PC-3 (cell line): Measurements from ENCODE around the gene RASA4B. TPM values are rescaled to one million over a fixed set of nuclear protein-coding genes. Genes with fewer than 3 reads are reported as not detected.

Source experiments
- ATAC-seq: fragments of 200-7000 bp; cut with Tn5 transposase; 2 replicates; pipeline ENCODE4 v1.9.1; 2020; ENCODE audit warnings: mild to moderate bottlenecking, moderate library complexity
- BruUV-seq: library from RNA; stranded (reverse); fragments of 400-500 nt; replicated peaks from 2 replicates; lab custom pipeline; 2021; lab: Mats Ljungman, UMichigan
- CTCF ChIA-PET: fragments of 300-600 bp; sonication (Branson Sonifier 250); formaldehyde crosslinking; loops from one replicate; lab custom pipeline; 2022; ENCODE audit warnings: antibody characterized with exemption; lab: Charles Lee
- POLR2A ChIA-PET: fragments of 300-600 bp; sonication (Branson Sonifier 250); formaldehyde crosslinking; loops from one replicate; lab custom pipeline; 2022; ENCODE audit warnings: antibody characterized with exemption; ENCODE audit not compliant: unreplicated experiment; lab: Charles Lee
- DNase-seq: peaks from one replicate; pipeline ENCODE4 v3.0.0-alpha.2; 2015
- H2AFZ ChIP-seq: fragments of 300-600 bp; sonication (generic); 2 replicates; pipeline ENCODE4 v1.6.0; 2016; ENCODE audit warnings: antibody characterized with exemption, low read length
- H3F3A ChIP-seq: fragments of 300-600 bp; sonication (generic); one replicate; pipeline ENCODE4 v1.6.0; 2017; ENCODE audit warnings: antibody characterized with exemption, low read length, control low read depth, mild to moderate bottlenecking; ENCODE audit not compliant: unreplicated experiment
- H3K27ac ChIP-seq: fragments of 300-600 bp; sonication (generic); 2 replicates; pipeline ENCODE4 v1.5.1; 2016; ENCODE audit warnings: mild to moderate bottlenecking, low read length
- H3K27me3 ChIP-seq: fragments of 300-600 bp; sonication (generic); 2 replicates; pipeline ENCODE4 v1.6.1; 2016; ENCODE audit warnings: low read length, mixed read lengths
- H3K36me3 ChIP-seq: fragments of 300-600 bp; sonication (generic); 2 replicates; pipeline ENCODE4 v1.6.1; 2016; ENCODE audit warnings: low read depth, mixed run types, low read length, mixed read lengths
- H3K4me1 ChIP-seq: fragments of 300-600 bp; sonication (generic); 2 replicates; pipeline ENCODE4 v1.5.1; 2016; ENCODE audit warnings: low read length; ENCODE audit not compliant: insufficient read depth
- H3K4me2 ChIP-seq: fragments of 300-600 bp; sonication (generic); 2 replicates; pipeline ENCODE4 v1.6.0; 2016; ENCODE audit warnings: low read length
- H3K4me3 ChIP-seq: fragments of 300-600 bp; sonication (generic); 2 replicates; pipeline ENCODE4 v1.5.1; 2016; ENCODE audit warnings: mild to moderate bottlenecking, low read length, mixed read lengths
- H3K79me2 ChIP-seq: fragments of 300-600 bp; sonication (generic); 2 replicates; pipeline ENCODE4 v1.6.1; 2017; ENCODE audit warnings: low read length, mixed read lengths
- H3K9ac ChIP-seq: fragments of 300-600 bp; sonication (generic); 2 replicates; pipeline ENCODE4 v1.6.0; 2016; ENCODE audit warnings: mild to moderate bottlenecking, low read length
- H3K9me2 ChIP-seq: fragments of 300-600 bp; sonication (generic); replicated peaks from 2 replicates; pipeline ENCODE4 v1.6.1; 2016; ENCODE audit warnings: mixed run types, low read length, mixed read lengths
- H3K9me3 ChIP-seq: fragments of 300-600 bp; sonication (generic); 2 replicates; pipeline ENCODE4 v1.6.1; 2016; ENCODE audit warnings: low read length, mixed read lengths
- H4K20me1 ChIP-seq: fragments of 300-600 bp; sonication (generic); 2 replicates; pipeline ENCODE4 v1.6.1; 2016; ENCODE audit warnings: low read length, mixed read lengths
- EZH2 ChIP-seq: fragments of 300-600 bp; sonication (generic); IDR thresholded peaks from one replicate; pipeline ENCODE4 v1.6.1; 2017; ENCODE audit warnings: antibody characterized with exemption, mild to moderate bottlenecking, low read length; ENCODE audit not compliant: unreplicated experiment
- EZH2phosphoT487 ChIP-seq: fragments of 300-600 bp; sonication (generic); IDR thresholded peaks from 2 replicates; pipeline ENCODE4 v1.6.1; 2018; ENCODE audit warnings: mild to moderate bottlenecking, antibody characterized with exemption, low read length, borderline replicate concordance
- intact Hi-C: fragments of 100-400 bp; cut with micrococcal nuclease; formaldehyde crosslinking; loops from 2 replicates; pipeline ENCODE4 v1.9.0; 2023
- total RNA-seq: library from RNA; depleted of rRNA; stranded (reverse); fragments of >200 nt; gene quantifications from 2 replicates; pipeline ENCODE4 v1.2.3, GENCODE V29; 2014
- TF ChIP-seq, protein P1 (sequence below): fragments of 300-600 bp; sonication (generic); conservative IDR thresholded peaks from 2 replicates; pipeline ENCODE4 v1.5.1; 2017; ENCODE audit warnings: antibody characterized with exemption, low read depth, mild to moderate bottlenecking, low read length

RASA4B gene
- total RNA-seq, 1 experiment from 2014 or later = 10.2 TPM

DNA sequence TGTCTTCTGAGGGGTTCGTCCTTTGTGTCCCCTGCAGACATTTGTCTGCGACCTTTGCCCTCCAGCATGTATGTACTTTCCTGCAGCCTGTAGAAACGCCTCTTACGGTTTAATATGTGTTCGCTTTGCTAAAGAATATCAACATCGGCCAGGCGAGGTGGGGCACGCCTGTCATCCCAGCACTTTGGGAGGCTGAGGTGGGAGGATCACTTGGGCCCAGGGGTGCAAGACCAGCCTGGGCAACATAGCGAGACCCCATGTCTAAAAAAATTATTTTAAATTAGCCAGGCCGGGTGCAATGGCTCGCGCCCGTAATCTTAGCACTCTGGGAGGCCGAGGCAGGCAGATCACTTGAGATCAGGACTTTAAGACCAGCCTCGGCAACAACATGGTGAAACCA, 68.4 kb downstream of the RASA4B start:
- CTCF ChIA-PET = no interaction called here
- TF ChIP-seq EZH2phosphoT487 = no peak
- TF ChIP-seq, protein P1, sequence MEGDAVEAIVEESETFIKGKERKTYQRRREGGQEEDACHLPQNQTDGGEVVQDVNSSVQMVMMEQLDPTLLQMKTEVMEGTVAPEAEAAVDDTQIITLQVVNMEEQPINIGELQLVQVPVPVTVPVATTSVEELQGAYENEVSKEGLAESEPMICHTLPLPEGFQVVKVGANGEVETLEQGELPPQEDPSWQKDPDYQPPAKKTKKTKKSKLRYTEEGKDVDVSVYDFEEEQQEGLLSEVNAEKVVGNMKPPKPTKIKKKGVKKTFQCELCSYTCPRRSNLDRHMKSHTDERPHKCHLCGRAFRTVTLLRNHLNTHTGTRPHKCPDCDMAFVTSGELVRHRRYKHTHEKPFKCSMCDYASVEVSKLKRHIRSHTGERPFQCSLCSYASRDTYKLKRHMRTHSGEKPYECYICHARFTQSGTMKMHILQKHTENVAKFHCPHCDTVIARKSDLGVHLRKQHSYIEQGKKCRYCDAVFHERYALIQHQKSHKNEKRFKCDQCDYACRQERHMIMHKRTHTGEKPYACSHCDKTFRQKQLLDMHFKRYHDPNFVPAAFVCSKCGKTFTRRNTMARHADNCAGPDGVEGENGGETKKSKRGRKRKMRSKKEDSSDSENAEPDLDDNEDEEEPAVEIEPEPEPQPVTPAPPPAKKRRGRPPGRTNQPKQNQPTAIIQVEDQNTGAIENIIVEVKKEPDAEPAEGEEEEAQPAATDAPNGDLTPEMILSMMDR = no peak
- TF ChIP-seq EZH2 = no peak

DNA sequence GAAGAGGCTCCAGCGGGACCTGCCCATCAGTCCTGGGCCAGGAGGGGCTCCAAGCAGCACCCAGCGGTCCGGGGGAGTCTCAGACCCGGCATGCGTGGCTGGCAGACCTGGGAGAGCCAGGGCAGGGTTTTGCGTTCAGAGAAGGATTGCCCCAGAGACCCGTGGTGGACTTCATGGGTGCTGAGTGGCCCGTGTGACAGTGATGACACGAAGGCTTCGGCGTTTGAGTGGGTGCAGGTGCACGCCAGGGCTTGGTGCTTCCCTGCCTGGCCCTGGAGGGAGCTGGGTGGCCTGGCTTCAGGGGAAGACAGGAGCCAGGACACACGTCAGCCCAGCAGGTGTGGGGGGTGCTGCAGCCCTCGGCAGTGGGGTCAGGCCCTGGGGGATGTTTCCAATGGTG, 70.3 kb downstream of the RASA4B start:
- Histone ChIP-seq H3K36me3 (no peaks in the 10 kb centered on the region), H3K9ac (no peak overlapping the region), H3K4me3 (no peak overlapping the region), H3K9me2 (no peaks in the 10 kb centered on the region), H4K20me1 (no peaks in the 10 kb centered on the region), H3K79me2 (no peaks in the 10 kb centered on the region), H3K4me1 (peaks cover 5% of the 10 kb centered on the region; the same call in 1 of the 2 replicates), H3K9me3 (no peaks in the 10 kb centered on the region), H3K4me2 (no peak overlapping the region), H2AFZ (no peak overlapping the region), H3F3A (no peaks in the 10 kb centered on the region), H3K27ac (no peak overlapping the region), H3K27me3 (no peaks in the 10 kb centered on the region)
- DNase-seq (no peak), ATAC-seq (no peak)
- CTCF ChIA-PET = no interaction called here
- no peak for TF ChIP-seq EZH2phosphoT487
- no peak for TF ChIP-seq EZH2
- TF ChIP-seq, protein P1 = no peak
- intact Hi-C loops = no loop called here
- TSS peak; percentile 12 for BruUV-seq
- POLR2A ChIA-PET = no interaction called here

More for the DNA sequence above, 68.4 kb downstream of the RASA4B start:
- Histone ChIP-seq H3K9ac (no peak overlapping the region), H3K4me2 (no peak overlapping the region), H3K4me1 (peaks cover 5% of the 10 kb centered on the region; the same call in 1 of the 2 replicates), H3K9me2 (no peaks in the 10 kb centered on the region), H3K36me3 (no peaks in the 10 kb centered on the region), H4K20me1 (no peaks in the 10 kb centered on the region), H2AFZ (no peak overlapping the region), H3K9me3 (no peaks in the 10 kb centered on the region), H3K79me2 (no peaks in the 10 kb centered on the region), H3K4me3 (no peak overlapping the region), H3K27me3 (no peaks in the 10 kb centered on the region), H3F3A (no peaks in the 10 kb centered on the region), H3K27ac (no peak overlapping the region)
- DNase-seq (no peak), ATAC-seq (no peak)
- BruUV-seq = no TSS peak
- POLR2A ChIA-PET = no interaction called here
- intact Hi-C loops = no loop called here

DNA sequence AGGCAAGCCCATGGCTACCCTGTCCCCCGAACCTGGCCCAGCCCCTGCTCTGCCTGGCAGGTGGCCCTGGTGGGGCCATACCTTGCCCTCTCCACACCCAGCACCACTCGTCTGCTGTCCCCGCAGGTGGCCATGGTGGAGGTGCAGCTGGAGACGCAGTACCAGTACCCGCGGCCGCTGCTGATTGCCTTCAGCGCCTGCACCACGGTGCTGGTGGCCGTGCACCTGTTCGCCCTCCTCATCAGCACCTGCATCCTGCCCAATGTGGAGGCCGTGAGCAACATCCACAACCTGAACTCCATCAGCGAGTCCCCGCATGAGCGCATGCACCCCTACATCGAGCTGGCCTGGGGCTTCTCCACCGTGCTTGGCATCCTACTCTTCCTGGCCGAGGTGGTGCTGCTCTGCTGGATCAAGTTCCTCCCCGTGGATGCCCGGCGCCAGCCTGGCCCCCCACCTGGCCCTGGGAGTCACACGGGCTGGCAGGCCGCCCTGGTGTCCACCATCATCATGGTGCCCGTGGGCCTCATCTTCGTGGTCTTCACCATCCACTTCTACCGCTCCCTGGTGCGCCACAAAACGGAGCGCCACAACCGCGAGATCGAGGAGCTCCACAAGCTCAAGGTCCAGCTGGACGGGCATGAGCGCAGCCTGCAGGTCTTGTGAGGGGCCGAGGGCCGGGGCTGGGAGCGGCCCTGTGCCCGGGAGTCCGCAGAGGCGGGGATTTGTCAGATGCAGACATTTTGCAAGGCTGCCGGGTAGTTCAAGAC, 71.0 kb downstream of the RASA4B start:
- no peaks in the 10 kb centered on the region for H3F3A ChIP-seq
- TF ChIP-seq EZH2phosphoT487 = no peak
- TF ChIP-seq, protein P1 = no peak
- no peak for TF ChIP-seq EZH2
- H2AFZ ChIP-seq = no peak overlapping the region
- H3K9me3 ChIP-seq = no peaks in the 10 kb centered on the region
- no peaks in the 10 kb centered on the region for H3K27me3 ChIP-seq
- CTCF ChIA-PET = no interaction called here
- H3K4me1 ChIP-seq = peaks cover 5% of the 10 kb centered on the region; the same call in 1 of the 2 replicates
- no peak overlapping the region for H3K4me2 ChIP-seq
- no TSS peak for BruUV-seq
- ATAC-seq = no peak
- H3K9me2 ChIP-seq = no peaks in the 10 kb centered on the region
- H3K4me3 ChIP-seq = no peak overlapping the region
- no peak for DNase-seq
- no peak overlapping the region for H3K27ac ChIP-seq
- no peak overlapping the region for H3K9ac ChIP-seq
- no peaks in the 10 kb centered on the region for H3K36me3 ChIP-seq
- no peaks in the 10 kb centered on the region for H3K79me2 ChIP-seq
- intact Hi-C loops = no loop called here
- POLR2A ChIA-PET = no interaction called here
- no peaks in the 10 kb centered on the region for H4K20me1 ChIP-seq
